GM18520 (cell line): ENCODE results near the gene LAP3.

ENCODE experiments used
- ATAC-seq: cut with Tn5 transposase; IDR thresholded peaks from one replicate; pipeline ENCODE4 v1.9.1; 2021; ENCODE audit not compliant: unreplicated experiment

Gene LAP3

DNA sequence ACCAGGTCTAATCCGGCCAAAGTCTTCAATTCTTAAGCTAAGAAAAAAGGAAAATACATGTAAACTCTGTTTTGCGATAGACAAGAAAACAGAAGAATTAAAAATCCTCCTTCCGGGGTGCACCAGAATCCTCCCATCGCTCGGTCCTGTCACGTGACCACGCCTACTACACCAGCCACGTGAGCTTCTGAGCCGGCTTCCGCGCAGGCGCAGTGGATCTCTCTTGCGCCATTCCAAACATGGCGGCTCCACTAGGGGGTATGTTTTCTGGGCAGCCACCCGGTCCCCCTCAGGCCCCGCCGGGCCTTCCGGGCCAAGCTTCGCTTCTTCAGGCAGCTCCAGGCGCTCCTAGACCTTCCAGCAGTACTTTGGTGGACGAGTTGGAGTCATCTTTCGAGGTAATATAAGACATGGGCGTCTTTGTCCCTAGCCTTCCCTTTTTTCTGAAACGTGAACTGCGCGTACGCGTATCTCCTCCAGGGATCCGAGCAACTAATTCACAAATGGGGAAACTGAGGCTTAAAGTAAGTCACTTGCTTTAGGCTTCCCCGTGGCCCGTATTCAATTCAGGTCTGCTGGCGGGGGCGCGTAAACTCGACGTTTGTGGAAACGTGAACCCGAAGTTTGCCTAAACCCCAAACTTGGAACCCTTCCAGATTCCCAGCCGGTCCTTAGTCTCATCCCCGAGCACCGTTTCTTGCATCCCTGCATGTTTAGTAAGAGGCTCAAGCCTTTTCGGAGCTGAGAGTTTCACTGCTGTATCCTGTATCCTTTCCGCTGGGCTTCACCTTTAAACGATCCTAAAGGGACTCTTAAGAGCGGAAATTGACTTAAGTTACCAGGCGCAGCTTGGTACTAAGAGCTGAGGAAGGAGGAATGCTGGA is 37.7 kb downstream of the LAP3 start, which contains the start of gene MED28:
TSS of gene MED28 (plus strand) at position 226 of the 884 bp plus-strand sequence. CDS start at position 240, 14 bp downstream.
- ATAC-seq: peak; percentile 93

DNA sequence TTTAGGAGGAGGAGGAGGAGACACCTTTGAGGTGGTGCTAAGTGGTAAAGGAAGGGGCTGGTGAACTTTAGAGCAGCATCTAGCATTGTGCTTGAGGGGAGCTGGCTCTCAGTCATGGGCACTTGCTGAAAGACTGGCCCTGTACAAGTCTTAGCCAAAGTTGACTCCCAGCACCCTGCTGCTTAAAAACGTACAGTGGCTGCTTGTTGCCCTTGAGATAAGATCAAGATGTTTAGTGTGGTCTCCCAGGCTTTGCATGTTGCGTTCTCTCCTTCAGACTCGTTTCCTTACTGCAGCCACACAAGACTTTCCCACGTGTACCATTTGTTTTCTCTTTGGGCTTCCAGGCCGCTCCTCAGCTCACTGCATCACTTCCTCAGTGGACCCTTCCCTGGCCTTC is 39.3 kb downstream of the LAP3 start:
- ATAC-seq: no peak

DNA sequence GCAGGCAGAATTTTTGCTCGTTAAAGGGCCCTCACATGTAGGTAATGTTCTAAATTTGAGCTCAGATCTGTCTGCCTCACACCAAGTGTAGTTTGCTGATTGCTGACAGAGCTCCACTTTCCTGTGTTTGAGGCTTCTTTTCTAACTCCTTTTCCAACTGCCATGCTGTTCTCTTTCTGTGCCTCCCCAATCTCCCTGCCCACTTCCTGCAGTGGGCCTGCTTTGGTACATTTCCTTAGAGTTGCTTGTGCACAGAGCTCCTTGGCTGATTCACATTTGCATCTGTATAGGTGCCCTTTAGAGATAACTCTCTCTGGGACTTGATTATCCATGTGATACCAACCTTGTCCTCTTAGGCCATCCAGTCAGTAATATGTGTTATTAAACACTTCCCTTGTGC is 41.9 kb downstream of the LAP3 start:
- no peak for ATAC-seq

DNA sequence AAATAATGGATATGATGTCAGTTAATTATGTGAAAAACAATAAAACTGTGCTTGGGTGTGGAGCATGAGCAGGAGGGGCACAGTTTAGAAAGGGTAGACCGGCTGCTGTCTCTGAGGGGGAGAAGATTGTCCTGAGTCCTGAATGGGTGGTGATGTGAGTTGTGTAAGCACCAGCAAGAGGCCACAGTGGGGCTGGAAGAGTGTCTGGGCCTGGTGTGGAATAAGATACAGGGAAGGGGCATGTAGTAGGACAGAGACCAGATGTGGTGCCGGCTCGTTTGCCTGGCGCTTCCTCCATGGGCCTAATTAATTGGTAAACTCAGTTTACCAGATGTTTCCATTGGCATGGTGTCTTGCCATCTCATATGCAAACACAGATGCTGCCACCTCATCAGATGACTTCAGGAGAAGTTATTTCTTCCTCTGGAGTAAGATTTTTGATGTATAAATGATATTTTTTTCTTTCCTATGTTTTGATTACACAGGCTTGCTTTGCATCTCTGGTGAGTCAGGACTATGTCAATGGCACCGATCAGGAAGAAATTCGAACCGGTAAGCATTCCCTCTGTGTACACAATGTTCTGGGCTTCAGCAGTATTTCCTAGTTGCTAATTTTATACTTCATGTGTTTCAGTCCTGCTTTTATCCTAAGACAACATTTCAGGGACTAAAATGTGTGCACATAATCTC is 42.6 kb downstream of the LAP3 start:
- no peak for ATAC-seq

DNA sequence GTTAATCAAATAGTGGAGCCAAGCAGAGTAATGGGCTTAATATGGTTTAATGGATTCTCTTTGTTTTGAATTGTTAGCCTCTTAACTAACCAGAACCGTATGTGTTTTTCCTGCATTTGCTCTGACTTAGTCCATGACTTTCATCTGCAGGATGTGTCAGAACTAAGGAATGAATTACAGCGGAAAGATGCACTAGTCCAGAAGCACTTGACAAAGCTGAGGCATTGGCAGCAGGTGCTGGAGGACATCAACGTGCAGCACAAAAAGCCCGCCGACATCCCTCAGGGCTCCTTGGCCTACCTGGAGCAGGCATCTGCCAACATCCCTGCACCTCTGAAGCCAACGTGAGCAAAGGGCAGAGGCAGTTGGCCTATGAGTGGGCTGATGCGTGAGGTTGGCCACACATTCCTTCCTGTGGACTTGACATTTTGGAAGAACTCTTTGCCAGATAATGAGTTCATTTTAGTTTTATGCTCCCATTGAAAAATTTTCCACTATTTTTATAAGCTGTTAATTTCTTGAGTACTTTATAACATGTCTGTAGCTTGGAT is 46.5 kb downstream of the LAP3 start:
- ATAC-seq: no peak

DNA sequence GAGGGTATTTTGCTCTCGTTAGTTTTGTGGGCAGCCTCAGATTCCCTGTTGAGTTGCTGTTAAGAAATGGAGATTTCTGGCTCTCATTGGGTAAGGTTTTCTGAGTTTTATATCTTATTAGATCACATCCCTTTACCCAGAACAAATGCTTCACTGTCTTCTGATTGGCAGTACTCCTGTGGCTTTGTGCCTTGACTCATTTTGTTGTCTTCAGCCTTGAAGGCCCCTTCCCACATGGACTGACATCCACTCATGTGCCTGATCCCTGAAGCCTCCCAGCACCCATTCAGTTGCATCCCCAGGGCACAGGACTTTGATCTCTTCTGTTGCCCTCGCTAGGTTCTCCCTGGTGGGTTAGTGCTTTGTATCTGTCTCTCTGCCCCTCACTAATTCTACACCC is 47.8 kb downstream of the LAP3 start:
- no peak for ATAC-seq

DNA sequence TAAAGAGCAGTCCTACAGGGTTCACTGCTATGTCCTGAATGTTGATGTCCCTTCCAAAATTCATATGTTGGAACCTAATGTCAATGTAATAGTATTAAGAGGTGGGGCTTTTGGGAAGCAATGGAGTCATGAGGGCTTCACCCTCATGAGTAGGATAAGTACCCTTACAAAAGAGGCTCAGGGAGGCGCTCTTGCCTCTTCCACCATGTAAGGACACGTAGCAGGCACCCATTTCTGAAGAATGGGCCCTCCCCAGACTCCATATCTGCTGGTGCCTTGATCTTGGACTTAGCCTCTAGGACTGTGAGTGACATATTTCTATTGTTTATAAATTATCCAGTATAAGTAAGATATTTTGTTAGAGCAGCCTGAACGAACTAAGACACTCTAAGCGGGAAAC is 53.2 kb downstream of the LAP3 start:
- ATAC-seq: no peak

DNA sequence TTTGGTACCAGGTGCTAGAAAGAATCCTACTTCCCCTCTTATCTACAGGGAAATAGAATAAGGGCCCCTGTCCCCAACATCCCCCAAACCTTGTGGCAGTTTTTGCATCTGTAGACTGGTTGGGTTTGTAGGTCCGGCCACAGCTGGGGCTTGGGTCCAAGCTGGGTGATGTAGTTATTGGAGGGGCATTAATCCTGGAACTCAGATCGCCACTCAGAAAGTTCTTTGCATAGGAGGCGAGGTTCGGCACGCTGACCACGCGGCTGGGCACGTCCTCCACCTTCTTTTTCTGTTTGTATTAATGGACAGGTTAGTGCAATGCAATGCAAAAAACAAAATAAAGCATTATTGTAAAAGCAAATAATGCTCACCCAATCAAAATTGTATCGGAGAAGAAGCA is 56.6 kb downstream of the LAP3 start:
- ATAC-seq: no peak

DNA sequence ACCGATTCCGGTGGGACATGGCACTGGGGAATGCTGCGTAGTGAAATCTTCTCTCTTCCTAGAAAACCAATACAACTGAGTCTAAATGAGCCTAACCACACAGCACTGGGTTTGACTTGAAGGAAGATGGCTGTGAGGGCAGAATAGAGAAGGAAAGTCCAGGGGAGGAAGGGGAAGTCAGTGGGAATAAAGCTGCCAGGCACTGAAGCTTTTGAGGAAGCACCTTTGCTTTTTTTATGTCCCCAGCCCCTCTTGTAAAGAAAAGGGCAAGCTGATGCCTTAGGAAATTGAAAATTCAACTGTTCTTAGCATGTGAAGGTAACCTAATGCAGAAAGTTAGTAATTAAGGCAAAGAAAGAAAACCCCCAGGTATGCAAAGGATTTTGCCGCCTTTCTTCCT is 58.1 kb downstream of the LAP3 start:
- ATAC-seq: no peak

DNA sequence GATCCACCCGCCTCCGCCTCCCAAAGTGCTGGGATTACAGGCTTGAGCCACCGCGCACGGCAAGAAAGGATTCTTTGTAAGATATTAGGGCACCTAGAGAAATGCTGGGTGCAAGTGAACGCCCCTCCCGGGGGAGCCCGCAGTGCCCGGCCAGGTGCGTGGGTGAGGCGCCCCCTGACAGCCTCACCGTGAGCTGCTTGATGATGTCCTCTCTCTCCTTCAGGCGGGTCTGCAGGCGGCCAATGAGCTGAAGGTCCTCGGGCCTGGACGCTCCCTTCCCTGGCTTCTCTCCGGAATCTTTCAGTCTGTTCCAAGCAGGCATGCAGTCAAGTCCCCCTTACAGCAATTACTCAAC is 59.3 kb downstream of the LAP3 start:
- no peak for ATAC-seq

DNA sequence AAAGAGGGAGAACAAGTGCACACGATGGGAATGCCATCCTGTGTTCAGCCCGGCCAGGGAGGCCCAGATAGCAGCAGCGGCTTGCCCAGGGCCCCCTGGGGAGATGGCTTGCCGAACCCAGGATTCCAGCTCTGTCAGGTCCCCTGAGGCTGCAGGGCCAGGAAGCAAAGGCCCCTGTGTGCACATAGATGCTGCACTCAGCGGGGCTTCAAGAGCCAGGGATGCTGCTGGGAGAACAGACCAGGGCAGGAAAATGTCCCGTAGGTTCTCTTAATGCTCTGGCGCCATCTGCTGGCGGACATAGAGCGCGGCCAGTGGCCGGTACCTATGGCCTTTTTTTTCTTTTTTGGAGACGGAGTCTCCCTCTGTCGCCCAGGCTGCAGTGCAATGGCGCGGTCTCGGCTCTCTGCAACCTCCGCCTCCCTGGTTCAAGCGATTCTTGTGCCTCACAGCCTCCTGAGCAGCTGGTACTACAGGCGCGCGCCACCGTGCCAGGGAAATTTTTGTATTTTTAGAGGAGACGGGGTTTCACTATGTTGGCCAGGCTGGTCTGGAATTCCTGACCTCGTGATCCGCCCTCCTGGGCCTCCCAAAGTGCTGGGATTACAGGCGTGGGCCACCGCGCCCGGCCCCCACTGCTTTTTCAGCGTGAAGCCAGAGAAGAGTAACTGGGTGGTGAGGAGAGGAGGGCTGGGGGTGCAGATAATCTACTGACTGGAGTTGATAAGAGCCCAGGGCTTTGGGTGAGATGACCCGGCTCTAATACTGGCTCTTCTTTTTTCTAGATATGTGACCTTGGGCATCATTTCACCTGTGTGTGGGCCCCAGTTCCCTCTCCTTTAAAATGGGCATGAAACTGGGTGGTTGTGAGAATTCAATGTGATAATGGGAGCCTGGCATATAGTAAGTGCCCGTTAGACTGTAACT is 60.0 kb downstream of the LAP3 start:
- peak; percentile 76 for ATAC-seq

DNA sequence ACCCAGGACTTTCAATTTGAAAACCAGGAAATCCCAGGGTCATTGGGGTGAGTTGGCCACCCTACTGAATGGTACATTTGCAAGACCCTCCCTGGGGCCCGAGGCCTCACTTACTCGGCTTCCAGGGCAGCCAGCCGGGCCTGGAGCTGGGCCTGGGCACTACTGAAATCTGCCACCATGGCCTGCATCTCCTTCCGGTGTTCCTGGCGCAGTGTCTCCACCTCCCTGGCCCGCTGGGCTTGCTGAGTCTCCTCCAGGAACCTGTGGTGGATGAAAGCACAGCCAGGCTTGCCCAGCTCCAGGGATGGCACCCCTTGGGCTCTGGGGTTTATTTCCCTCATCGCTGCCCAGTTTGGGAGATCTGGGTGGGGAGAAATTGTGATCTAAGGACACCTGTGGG is 62.1 kb downstream of the LAP3 start:
- ATAC-seq: no peak

DNA sequence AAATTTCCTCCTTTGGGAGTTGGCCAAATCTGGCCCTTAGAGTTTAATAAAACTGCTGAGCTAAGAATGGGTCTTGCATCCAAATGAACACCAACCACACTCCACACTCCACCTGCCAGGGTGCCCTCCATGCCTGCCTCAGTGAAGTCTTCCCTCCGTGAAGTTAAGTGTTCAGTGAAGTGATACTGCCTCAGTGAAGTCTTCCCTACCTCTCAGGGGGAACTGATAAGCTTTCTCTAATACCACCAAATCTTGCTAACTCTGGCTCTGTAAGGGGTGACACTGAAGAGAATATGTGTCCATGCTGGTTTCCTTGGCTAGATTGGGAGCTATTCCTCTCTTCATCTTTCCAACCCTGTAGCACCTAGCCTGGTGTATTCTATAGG is 65.4 kb downstream of the LAP3 start:
- no peak for ATAC-seq

DNA sequence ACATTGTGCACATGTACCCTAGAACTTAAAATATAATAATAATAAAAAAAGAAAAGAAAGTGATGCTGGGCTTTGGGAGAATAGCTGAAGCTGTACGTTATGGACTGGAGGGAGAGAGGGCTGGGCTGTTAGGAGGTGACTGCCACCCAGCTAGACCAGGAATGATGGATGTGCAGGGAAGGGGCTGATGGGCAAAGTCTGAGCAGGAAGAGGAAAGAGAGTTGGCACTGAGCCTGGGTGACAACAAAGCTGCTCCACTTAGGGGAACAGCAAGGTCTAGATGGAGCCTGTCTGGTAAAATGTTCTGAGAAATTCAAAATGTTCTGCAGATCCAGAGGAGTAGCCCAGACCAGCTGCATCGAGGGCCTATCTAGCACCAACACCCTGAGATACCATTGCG is 69.7 kb downstream of the LAP3 start:
- ATAC-seq: no peak

DNA sequence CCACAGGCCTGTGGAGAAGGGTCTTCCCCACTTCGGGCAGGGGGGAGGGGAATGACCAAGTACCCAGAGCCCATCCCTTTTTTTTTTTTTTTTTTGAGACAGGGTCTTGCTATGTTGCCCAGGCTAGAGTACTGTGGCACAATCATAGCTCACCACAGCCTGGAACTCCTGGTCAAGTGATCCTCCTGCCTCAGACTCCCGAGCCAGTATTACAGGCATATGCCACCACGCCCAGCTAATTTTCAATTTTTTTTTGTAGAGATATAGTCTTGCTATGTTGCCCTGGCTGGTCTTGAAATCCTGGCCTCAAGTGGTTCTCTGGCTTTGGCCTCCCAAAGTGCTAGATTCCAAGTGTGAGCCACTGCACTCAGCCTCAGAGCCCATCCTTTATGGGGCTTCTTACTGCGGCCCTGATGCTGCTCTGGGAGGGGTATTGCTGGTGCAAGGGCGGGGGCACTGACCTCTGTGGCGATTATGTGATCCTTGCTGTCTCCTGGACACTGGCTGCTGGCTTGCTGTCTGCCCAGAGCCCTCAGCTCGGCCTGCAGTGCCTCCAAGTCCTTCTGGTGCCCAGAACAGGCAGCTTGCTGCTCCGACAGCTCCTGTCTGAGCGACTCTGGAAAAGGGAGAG is 70.3 kb downstream of the LAP3 start:
- ATAC-seq: no peak

DNA sequence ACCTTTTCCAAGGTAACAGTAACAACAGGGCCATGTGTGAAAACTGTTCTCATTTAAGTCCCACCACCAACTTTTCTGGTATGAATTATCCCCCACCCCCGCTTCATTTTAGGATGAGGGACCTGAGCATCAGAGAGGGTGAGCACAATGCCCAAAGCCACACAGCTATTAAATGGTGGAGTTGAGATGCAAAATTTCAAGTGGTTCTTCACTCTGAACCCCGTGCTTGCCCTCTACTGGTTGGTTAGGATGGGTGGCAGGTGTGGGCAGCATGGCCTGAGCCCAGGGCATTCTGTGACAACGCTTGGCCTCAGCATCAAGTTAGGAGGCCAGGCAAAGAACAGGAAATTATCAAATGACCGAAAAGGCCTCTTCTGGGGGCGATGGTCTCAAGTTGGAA is 70.9 kb downstream of the LAP3 start:
- ATAC-seq: no peak

DNA sequence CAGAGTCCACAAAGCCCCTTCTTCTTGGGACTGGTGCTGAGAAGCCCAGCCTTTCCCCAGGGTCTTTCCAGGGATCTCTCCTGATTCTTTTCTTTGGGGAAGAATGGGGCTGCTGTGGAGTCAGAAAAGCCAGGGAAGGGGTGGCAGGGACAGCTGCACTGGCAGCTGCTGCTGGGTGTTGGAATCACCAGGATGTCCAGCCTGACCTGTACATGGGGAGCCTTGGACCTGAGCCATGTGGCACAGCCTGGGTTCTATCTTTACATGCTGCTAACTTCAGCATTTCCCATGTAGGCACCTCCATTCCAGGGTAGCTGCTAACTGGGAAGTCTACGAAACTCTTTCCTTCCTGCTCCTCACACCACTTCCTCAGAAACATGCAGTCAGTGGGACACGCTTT is 73.4 kb downstream of the LAP3 start:
- ATAC-seq: no peak

DNA sequence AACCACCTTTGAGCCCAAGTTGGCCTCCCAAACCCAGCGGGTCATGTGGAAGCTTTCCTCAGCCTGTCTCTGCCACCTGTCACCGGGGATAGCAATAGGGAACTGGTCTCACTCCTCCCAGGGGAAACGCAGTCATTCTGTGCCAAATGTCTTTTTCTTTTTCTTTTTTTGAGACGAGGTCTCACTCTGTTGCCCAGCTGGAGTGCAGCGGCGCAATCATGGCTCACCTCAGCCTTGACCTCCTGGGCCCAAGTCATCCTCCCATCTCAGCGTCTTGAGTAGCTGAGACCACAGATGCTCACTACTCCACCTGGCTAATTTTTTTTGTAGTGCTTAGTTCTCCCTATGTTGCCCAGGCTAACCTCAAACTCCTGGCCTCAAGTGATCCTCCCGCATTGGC is 77.7 kb downstream of the LAP3 start:
- ATAC-seq: no peak

DNA sequence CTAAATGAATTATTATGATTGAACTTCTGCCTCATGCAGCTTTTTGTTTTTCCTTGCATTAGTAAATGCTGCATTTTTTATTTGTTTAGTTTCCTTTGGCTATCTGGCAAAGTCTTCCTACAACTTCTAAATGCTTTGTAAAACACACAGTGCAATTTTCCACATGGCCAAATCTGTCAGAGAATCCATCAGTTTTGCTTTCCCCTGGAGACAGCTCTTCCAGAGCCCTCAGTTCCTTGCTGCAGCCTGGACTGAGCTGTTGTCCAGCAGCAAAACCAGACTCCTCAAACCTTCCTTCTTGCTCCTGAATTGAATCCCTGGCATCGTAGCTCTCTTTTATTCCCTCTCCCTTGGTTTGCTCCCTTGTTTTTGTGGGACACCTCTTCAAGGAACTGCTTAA is 80.1 kb downstream of the LAP3 start:
- ATAC-seq: no peak
